SK-N-SH (cell line): ENCODE measurements around the gene SKIL. TPM values are rescaled to one million over a fixed set of nuclear protein-coding genes. Genes with fewer than 3 reads are reported as not detected.

Experiments used
- CTCF ChIA-PET: fragments of 300-600, 350-600 bp; formaldehyde crosslinking; extraction: SDS; loops from one replicate; lab custom pipeline; 2021; lab: Yijun Ruan, JAX
- POLR2A ChIA-PET: fragments of 350-600 bp; sonication (Branson Sonifier 250); formaldehyde crosslinking; extraction: SDS; loops from one replicate; lab custom pipeline; 2020; ENCODE audit warnings: antibody characterized with exemption, inconsistent platforms; lab: Yijun Ruan, JAX
- DNase-seq: peaks from one replicate; pipeline ENCODE4 v3.0.0; 2012
- H2AFZ ChIP-seq: fragments of 200-600 bp; sonication (generic); 2 replicates; pipeline ENCODE4 v1.8.1; 2016; ENCODE audit warnings: antibody characterized with exemption, mild to moderate bottlenecking, low read depth
- H3F3A ChIP-seq: fragments of 200-600 bp; sonication (generic); replicated peaks from 2 replicates; pipeline ENCODE3; 2016; ENCODE audit warnings: antibody characterized with exemption, mild to moderate bottlenecking; ENCODE audit not compliant: insufficient read depth
- H3K27ac ChIP-seq, 2 experiments: fragments of 200-500 bp in 1 of 2; fragments of 200-600 bp in 1 of 2; sonication (Bioruptor generic) in 1 of 2; sonication (generic), shearing (Covaris generic) in 1 of 2; 2 replicates each; pipeline versions ENCODE4 v1.5.1 to v1.6.1; 2014 to 2016; ENCODE audit warnings: low read depth in 2 of 2, inconsistent platforms in 1 of 2, low read length in 1 of 2, mild to moderate bottlenecking in 1 of 2, mixed read lengths in 1 of 2
- H3K27me3 ChIP-seq: fragments of 200-600 bp; sonication (generic), shearing (Covaris generic); 2 replicates; pipeline ENCODE4 v1.6.1; 2016; ENCODE audit warnings: mixed run types; ENCODE audit not compliant: insufficient read depth
- H3K36me3 ChIP-seq, 2 experiments: fragments of 200-500 bp in 1 of 2; fragments of 200-600 bp in 1 of 2; sonication (Bioruptor generic) in 1 of 2; sonication (generic) in 1 of 2; replicated peaks in 1 of 2; 2 replicates each; pipeline versions ENCODE3 to v1.5.1; 2014 to 2016; ENCODE audit warnings: low read length in 1 of 2, mild to moderate bottlenecking in 1 of 2; ENCODE audit not compliant: insufficient read depth in 2 of 2, control insufficient read depth in 1 of 2
- H3K4me1 ChIP-seq, 2 experiments: fragments of 200-500 bp in 1 of 2; fragments of 200-600 bp in 1 of 2; sonication (Bioruptor generic) in 1 of 2; sonication (generic), shearing (Covaris generic) in 1 of 2; 2 replicates each; pipeline versions ENCODE4 v1.5.1 to v1.6.1; 2014 to 2016; ENCODE audit warnings: low read depth in 1 of 2, low read length in 1 of 2, mixed run types in 1 of 2; ENCODE audit not compliant: insufficient read depth in 2 of 2, control insufficient read depth in 1 of 2
- H3K4me2 ChIP-seq: fragments of 200-600 bp; sonication (generic), shearing (Covaris generic); 2 replicates; pipeline ENCODE4 v1.6.1; 2017; ENCODE audit warnings: mixed run types
- H3K4me3 ChIP-seq, 2 experiments: fragments of 200-500 bp in 1 of 2; fragments of 200-600 bp in 1 of 2; sonication (Bioruptor generic) in 1 of 2; sonication (generic), shearing (Covaris generic) in 1 of 2; 2 replicates each; pipeline versions ENCODE4 v1.5.1 to v1.8.1; 2014 to 2016; ENCODE audit warnings: low read depth in 2 of 2, inconsistent platforms in 1 of 2, low read length in 1 of 2, mild to moderate bottlenecking in 1 of 2, mixed read lengths in 1 of 2, moderate library complexity in 1 of 2
- H3K79me2 ChIP-seq: fragments of 200-600 bp; sonication (generic); 2 replicates; pipeline ENCODE4 v1.8.1; 2017; ENCODE audit warnings: mild to moderate bottlenecking; ENCODE audit not compliant: insufficient read depth
- H3K9ac ChIP-seq: fragments of 200-600 bp; sonication (generic); 2 replicates; pipeline ENCODE4 v1.6.1; 2017; ENCODE audit warnings: mixed run types
- H3K9me2 ChIP-seq: fragments of 200-600 bp; sonication (generic); 2 replicates; pipeline ENCODE4 v1.6.1; 2017; ENCODE audit warnings: mixed run types
- H3K9me3 ChIP-seq: fragments of 200-600 bp; sonication (generic); 2 replicates; pipeline ENCODE4 v1.6.1; 2017; ENCODE audit warnings: mixed run types, mild to moderate bottlenecking, moderate library complexity
- H4K20me1 ChIP-seq: fragments of 200-600 bp; sonication (generic); 2 replicates; pipeline ENCODE4 v1.6.1; 2017; ENCODE audit warnings: mild to moderate bottlenecking, mixed run types; ENCODE audit not compliant: insufficient read depth
- CHD2 ChIP-seq: fragments of 150-350 bp; IDR thresholded peaks from 2 replicates; pipeline ENCODE4 v1.6.1; 2018; ENCODE audit warnings: low read length; ENCODE audit not compliant: partially characterized antibody
- EP300 ChIP-seq, 2 experiments: IDR thresholded peaks; 2 replicates each; pipeline versions ENCODE4 v1.4.0 to v1.6.1; 2012; ENCODE audit warnings: borderline replicate concordance in 1 of 2, low read depth in 1 of 2, low read length in 1 of 2
- FOSL2 ChIP-seq: IDR thresholded peaks from 2 replicates; pipeline ENCODE4 v1.4.0; 2012; ENCODE audit warnings: low read depth, mild to moderate bottlenecking, moderate library complexity, borderline replicate concordance
- GATA2 ChIP-seq: sonication (generic); formaldehyde crosslinking; IDR thresholded peaks from 2 replicates; pipeline ENCODE4 v1.5.0; 2020; ENCODE audit warnings: mild to moderate bottlenecking, missing genetic modification reagents
- JUND ChIP-seq: IDR thresholded peaks from 2 replicates; pipeline ENCODE4 v1.4.0; 2012
- MEF2A ChIP-seq: IDR thresholded peaks from 2 replicates; pipeline ENCODE4 v1.4.0; 2012; ENCODE audit warnings: low read depth, borderline replicate concordance
- MXI1 ChIP-seq: IDR thresholded peaks from 2 replicates; pipeline ENCODE4 v1.6.1; 2012; ENCODE audit warnings: mild to moderate bottlenecking, low read depth, low read length, improper control_type of control experiment
- NFIC ChIP-seq: IDR thresholded peaks from 2 replicates; pipeline ENCODE4 v1.4.0; 2012; ENCODE audit warnings: borderline replicate concordance
- POLR2AphosphoS5 ChIP-seq: IDR thresholded peaks from 2 replicates; pipeline ENCODE4 v1.6.1; 2012; ENCODE audit warnings: low read depth, low read length
- SMC3 ChIP-seq: IDR thresholded peaks from 2 replicates; pipeline ENCODE4 v1.6.1; 2012; ENCODE audit warnings: low read depth, low read length, improper control_type of control experiment
- WGBS: methylation state at CpG from one replicate; pipeline ENCODE4 v1.1.6; 2017; ENCODE audit warnings: low lambda C conversion rate; 5-methylcytosine and 5-hydroxymethylcytosine counted together
- polyA plus RNA-seq, 3 experiments: library from polyadenylated mRNA; depleted of rRNA; stranded (reverse); fragments of >200 nt; gene quantifications; 2 replicates each; pipeline ENCODE4 v1.2.3, GENCODE V29; 2012
- TF ChIP-seq, protein P1 (sequence below): IDR thresholded peaks from 2 replicates; pipeline ENCODE4 v1.6.1; 2012; ENCODE audit warnings: mild to moderate bottlenecking, low read depth, low read length, moderate library complexity
- TF ChIP-seq, protein P2 (sequence below): fragments of 200-600 bp; sonication (generic); IDR thresholded peaks from 2 replicates; pipeline ENCODE4 v1.6.1; 2017; ENCODE audit warnings: antibody characterized with exemption, mild to moderate bottlenecking, moderate library complexity
- TF ChIP-seq, protein P3 (sequence below): IDR thresholded peaks from 2 replicates; pipeline ENCODE4 v1.4.0; 2012; ENCODE audit warnings: low read depth, borderline replicate concordance
- TF ChIP-seq, protein P4 (sequence below): IDR thresholded peaks from 2 replicates; pipeline ENCODE4 v1.4.0; 2012; ENCODE audit warnings: low read depth

Gene SKIL
- polyA plus RNA-seq, 1 of the 3 experiments (the other 2 are of a cell fraction) = 3.9 TPM

DNA sequence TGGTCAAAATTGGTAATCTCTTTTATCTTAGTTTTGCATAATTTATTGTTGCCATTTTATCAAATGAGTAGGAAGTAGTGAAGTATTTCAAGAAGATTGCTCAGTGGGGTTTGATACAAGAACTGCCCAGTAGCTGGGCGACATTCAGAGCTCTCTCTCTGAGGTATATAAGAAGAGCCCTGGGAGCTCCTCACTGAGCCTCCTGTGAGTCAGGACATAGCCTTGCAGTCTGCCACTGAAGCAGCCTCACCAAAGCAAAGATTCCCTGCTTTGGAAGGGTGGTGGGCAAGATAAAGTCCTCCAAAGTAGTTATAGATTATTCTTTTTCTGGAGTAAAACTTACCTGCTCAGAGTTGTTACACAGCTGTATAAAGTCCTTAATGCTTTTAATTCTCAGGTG is 26.1 kb downstream of the SKIL start:
- POLR2A ChIA-PET = interaction anchor here (1.4 kb wide), 1 partner anchor 26 kb away, joined by 4 read pairs; no protein-coding TSS in a partner anchor

DNA sequence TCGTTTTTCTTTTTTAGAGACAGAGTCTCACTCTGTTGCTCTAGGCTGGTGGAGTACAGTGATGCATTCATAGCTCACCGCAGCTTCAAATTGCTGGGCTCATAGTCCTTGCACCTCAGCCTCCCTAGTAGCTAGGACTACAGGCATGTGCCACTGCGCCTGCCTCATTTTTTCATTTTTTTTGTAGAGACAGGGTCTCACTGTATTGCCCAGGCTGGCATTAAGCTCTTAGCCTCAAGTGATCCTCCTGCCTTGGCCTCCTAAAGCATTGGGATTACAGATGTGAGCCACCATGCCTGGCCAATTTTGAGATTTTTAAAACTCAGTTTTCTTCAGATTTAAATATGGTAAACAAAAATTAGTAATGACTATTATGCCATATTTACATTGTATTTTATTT is 29.0 kb downstream of the SKIL start:
- Histone ChIP-seq H3K36me3 (peaks cover 47 to 82% of the 10 kb centered on the region in 2 experiments), H4K20me1 (peaks cover 18% of the 10 kb centered on the region), H3K4me3 (no peak overlapping the region), H3K27me3 (no peaks in the 10 kb centered on the region), H3K9me3 (no peaks in the 10 kb centered on the region), H3K27ac (no peak overlapping the region), H3F3A (peaks cover 17% of the 10 kb centered on the region), H3K9ac (no peak overlapping the region), H2AFZ (no peak overlapping the region), H3K79me2 (peaks cover 96% of the 10 kb centered on the region), H3K9me2 (no peaks in the 10 kb centered on the region), H3K4me1 (peaks cover 0 to 10% of the 10 kb centered on the region in 2 experiments; a peak in 1 of 4 replicates), H3K4me2 (no peak overlapping the region)
- 92% methylated on average over 3 of the region's 3 CpGs for WGBS
- ChIA-PET POLR2A (interaction anchor here (0.5 kb wide), 1 partner anchor 10 kb away, joined by 3 read pairs; no protein-coding TSS in a partner anchor), CTCF (interaction anchor here (0.7 to 0.9 kb wide), 2 partner anchors 27 to 167 kb away, joined by 3 read pairs; no protein-coding TSS in a partner anchor)
- DNase-seq = no peak
- no peak for TF ChIP-seq GATA2 (CRISPR knock-in tag)
- no peak for TF ChIP-seq NFIC
- no peak for TF ChIP-seq MEF2A
- TF ChIP-seq, protein P1, sequence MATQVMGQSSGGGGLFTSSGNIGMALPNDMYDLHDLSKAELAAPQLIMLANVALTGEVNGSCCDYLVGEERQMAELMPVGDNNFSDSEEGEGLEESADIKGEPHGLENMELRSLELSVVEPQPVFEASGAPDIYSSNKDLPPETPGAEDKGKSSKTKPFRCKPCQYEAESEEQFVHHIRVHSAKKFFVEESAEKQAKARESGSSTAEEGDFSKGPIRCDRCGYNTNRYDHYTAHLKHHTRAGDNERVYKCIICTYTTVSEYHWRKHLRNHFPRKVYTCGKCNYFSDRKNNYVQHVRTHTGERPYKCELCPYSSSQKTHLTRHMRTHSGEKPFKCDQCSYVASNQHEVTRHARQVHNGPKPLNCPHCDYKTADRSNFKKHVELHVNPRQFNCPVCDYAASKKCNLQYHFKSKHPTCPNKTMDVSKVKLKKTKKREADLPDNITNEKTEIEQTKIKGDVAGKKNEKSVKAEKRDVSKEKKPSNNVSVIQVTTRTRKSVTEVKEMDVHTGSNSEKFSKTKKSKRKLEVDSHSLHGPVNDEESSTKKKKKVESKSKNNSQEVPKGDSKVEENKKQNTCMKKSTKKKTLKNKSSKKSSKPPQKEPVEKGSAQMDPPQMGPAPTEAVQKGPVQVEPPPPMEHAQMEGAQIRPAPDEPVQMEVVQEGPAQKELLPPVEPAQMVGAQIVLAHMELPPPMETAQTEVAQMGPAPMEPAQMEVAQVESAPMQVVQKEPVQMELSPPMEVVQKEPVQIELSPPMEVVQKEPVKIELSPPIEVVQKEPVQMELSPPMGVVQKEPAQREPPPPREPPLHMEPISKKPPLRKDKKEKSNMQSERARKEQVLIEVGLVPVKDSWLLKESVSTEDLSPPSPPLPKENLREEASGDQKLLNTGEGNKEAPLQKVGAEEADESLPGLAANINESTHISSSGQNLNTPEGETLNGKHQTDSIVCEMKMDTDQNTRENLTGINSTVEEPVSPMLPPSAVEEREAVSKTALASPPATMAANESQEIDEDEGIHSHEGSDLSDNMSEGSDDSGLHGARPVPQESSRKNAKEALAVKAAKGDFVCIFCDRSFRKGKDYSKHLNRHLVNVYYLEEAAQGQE = no peak
- TF ChIP-seq, protein P2, sequence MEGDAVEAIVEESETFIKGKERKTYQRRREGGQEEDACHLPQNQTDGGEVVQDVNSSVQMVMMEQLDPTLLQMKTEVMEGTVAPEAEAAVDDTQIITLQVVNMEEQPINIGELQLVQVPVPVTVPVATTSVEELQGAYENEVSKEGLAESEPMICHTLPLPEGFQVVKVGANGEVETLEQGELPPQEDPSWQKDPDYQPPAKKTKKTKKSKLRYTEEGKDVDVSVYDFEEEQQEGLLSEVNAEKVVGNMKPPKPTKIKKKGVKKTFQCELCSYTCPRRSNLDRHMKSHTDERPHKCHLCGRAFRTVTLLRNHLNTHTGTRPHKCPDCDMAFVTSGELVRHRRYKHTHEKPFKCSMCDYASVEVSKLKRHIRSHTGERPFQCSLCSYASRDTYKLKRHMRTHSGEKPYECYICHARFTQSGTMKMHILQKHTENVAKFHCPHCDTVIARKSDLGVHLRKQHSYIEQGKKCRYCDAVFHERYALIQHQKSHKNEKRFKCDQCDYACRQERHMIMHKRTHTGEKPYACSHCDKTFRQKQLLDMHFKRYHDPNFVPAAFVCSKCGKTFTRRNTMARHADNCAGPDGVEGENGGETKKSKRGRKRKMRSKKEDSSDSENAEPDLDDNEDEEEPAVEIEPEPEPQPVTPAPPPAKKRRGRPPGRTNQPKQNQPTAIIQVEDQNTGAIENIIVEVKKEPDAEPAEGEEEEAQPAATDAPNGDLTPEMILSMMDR = no peak
- TF ChIP-seq, protein P3, sequence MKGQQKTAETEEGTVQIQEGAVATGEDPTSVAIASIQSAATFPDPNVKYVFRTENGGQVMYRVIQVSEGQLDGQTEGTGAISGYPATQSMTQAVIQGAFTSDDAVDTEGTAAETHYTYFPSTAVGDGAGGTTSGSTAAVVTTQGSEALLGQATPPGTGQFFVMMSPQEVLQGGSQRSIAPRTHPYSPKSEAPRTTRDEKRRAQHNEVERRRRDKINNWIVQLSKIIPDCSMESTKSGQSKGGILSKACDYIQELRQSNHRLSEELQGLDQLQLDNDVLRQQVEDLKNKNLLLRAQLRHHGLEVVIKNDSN = no peak
- no peak for TF ChIP-seq EP300 (IDR thresholded peaks at IDR 0.05; ENCODE audit: borderline replicate concordance in 1 of 2, low read depth in 1 of 2, low read length in 1 of 2)
- no peak for TF ChIP-seq MXI1

More for the DNA sequence above, 26.1 kb downstream of the SKIL start:
- H2AFZ ChIP-seq = no peak overlapping the region
- no peak overlapping the region for H3K4me2 ChIP-seq
- H3K4me3 ChIP-seq = no peak overlapping the region
- H3K27me3 ChIP-seq = no peaks in the 10 kb centered on the region
- H4K20me1 ChIP-seq = peaks cover 22% of the 10 kb centered on the region
- CTCF ChIA-PET = interaction anchor here (0.6 to 2.0 kb wide), 3 partner anchors 30 to 428 kb away, joined by 3 to 8 read pairs (median 3); no protein-coding TSS in a partner anchor
- peaks cover 96% of the 10 kb centered on the region for H3K79me2 ChIP-seq
- H3K9me2 ChIP-seq = no peaks in the 10 kb centered on the region
- H3K9ac ChIP-seq = no peak overlapping the region
- DNase-seq = no peak
- peak overlapping the region in 1 of 2 experiments; percentile 45; a peak in 1 of 4 replicates for H3K27ac ChIP-seq
- peaks cover 0 to 10% of the 10 kb centered on the region in 2 experiments; a peak in 1 of 4 replicates for H3K4me1 ChIP-seq
- peaks cover 13% of the 10 kb centered on the region for H3F3A ChIP-seq
- WGBS = 69% methylated on average over 1 of the region's 1 CpG
- H3K36me3 ChIP-seq = peaks cover 32 to 87% of the 10 kb centered on the region in 2 experiments
- no peaks in the 10 kb centered on the region for H3K9me3 ChIP-seq
- TF ChIP-seq MEF2A = no peak
- TF ChIP-seq JUND = no peak
- TF ChIP-seq, protein P4, sequence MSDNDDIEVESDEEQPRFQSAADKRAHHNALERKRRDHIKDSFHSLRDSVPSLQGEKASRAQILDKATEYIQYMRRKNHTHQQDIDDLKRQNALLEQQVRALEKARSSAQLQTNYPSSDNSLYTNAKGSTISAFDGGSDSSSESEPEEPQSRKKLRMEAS = no peak
- TF ChIP-seq POLR2AphosphoS5 = no peak
- TF ChIP-seq MXI1 = no peak
- TF ChIP-seq, protein P1 = no peak
- no peak for TF ChIP-seq GATA2 (CRISPR knock-in tag)
- TF ChIP-seq EP300 (IDR thresholded peaks at IDR 0.05; ENCODE audit: borderline replicate concordance in 1 of 2, low read depth in 1 of 2, low read length in 1 of 2) = no peak
- TF ChIP-seq NFIC = no peak
- TF ChIP-seq FOSL2 = no peak
- TF ChIP-seq CHD2 = no peak
- no peak for TF ChIP-seq SMC3
- TF ChIP-seq, all 33 proteins: peak for 0
